Germinal center (tissue), 1 donor: Measurements from ENCODE around the gene GALNT2.

Experiments used
- DNase-seq: peaks from one replicate; pipeline ENCODE4 v3.0.0; 2012; ENCODE audit warnings: mixed read lengths, low spot score

The GALNT2 gene

GRCh38 chr1:230072296-230072695 is 5.3 kb downstream of the GALNT2 start:
- DNase-seq, result no peak

- DNase-seq, result no peak
Measured at GRCh38 chr1:230072866-230073265, 5.8 kb downstream of the GALNT2 start.

- DNase-seq, result no peak
Measured at GRCh38 chr1:230073371-230074035, 6.5 kb downstream of the GALNT2 start.

GRCh38 chr1:230074270-230074669 is 7.2 kb downstream of the GALNT2 start:
- no peak for DNase-seq

- no peak for DNase-seq
Measured at GRCh38 chr1:230074762-230075161, 7.7 kb downstream of the GALNT2 start.

GRCh38 chr1:230076121-230076520 is 9.1 kb downstream of the GALNT2 start:
- DNase-seq, result no peak

- no peak for DNase-seq
Measured at GRCh38 chr1:230077011-230077410, 10.0 kb downstream of the GALNT2 start.

GRCh38 chr1:230077436-230078213 is 10.6 kb downstream of the GALNT2 start:
- DNase-seq, result no peak

- no peak for DNase-seq
Measured at GRCh38 chr1:230079199-230080024, 12.4 kb downstream of the GALNT2 start.

GRCh38 chr1:230080822-230081221 is 13.8 kb downstream of the GALNT2 start:
- no peak for DNase-seq

GRCh38 chr1:230081751-230082150 is 14.7 kb downstream of the GALNT2 start:
- no peak for DNase-seq

GRCh38 chr1:230082211-230082610 is 15.2 kb downstream of the GALNT2 start:
- no peak for DNase-seq

GRCh38 chr1:230083053-230083452 is 16.0 kb downstream of the GALNT2 start:
- DNase-seq, result no peak

GRCh38 chr1:230083746-230084407 is 16.8 kb downstream of the GALNT2 start:
- DNase-seq, result no peak

GRCh38 chr1:230084408-230085177 is 17.6 kb downstream of the GALNT2 start:
- no peak for DNase-seq

- no peak for DNase-seq
Measured at GRCh38 chr1:230085178-230085515, 18.1 kb downstream of the GALNT2 start.

GRCh38 chr1:230086151-230086550 is 19.1 kb downstream of the GALNT2 start:
- DNase-seq, result no peak

GRCh38 chr1:230087028-230087716 is 20.1 kb downstream of the GALNT2 start:
- no peak for DNase-seq

GRCh38 chr1:230087717-230088105 is 20.7 kb downstream of the GALNT2 start:
- no peak for DNase-seq

- no peak for DNase-seq
Measured at GRCh38 chr1:230090194-230090711, 23.2 kb downstream of the GALNT2 start.
